GM12873 (cell line): ENCODE results near the gene HINFP.

Experiments
- TF ChIP-seq, protein P1 (sequence below): IDR thresholded peaks from 2 replicates; pipeline ENCODE4 v1.5.1; 2012; ENCODE audit warnings: low read depth, mild to moderate bottlenecking, moderate library complexity, low read length, control low read depth; ENCODE audit not compliant: insufficient read depth; ENCODE audit errors: missing control alignments

Gene HINFP

DNA sequence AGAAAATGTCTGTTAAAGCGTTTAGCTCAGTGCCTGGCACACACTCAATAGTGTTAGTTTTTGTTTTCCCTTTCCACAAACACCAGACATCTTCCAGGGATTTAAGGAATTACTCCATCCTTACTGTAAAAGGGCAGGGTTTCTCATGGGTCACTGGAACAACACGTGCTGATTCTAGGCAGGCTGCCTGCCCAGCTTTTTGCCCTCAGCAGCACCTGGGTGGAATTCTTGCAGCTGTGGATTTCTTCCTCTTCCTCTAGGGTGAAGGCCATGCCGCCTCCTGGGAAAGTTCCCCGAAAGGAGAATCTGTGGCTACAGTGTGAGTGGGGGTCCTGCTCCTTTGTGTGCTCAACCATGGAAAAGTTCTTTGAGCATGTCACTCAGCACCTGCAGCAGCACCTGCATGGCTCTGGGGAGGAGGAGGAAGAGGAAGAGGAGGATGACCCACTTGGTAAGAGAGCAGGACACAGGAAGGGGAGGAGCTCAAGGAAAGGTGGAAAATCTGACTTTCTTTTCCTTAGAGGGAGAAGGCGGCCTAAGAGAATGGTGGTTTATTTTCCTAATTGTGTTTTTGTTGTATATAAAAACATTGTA lies 5.4 kb downstream of the HINFP start:
- TF ChIP-seq, protein P1, sequence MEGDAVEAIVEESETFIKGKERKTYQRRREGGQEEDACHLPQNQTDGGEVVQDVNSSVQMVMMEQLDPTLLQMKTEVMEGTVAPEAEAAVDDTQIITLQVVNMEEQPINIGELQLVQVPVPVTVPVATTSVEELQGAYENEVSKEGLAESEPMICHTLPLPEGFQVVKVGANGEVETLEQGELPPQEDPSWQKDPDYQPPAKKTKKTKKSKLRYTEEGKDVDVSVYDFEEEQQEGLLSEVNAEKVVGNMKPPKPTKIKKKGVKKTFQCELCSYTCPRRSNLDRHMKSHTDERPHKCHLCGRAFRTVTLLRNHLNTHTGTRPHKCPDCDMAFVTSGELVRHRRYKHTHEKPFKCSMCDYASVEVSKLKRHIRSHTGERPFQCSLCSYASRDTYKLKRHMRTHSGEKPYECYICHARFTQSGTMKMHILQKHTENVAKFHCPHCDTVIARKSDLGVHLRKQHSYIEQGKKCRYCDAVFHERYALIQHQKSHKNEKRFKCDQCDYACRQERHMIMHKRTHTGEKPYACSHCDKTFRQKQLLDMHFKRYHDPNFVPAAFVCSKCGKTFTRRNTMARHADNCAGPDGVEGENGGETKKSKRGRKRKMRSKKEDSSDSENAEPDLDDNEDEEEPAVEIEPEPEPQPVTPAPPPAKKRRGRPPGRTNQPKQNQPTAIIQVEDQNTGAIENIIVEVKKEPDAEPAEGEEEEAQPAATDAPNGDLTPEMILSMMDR = no peak

GRCh38 chr11:119130662-119131061 lies 9.3 kb downstream of the HINFP start:
- TF ChIP-seq, protein P1 = no peak

- TF ChIP-seq, protein P1 = peak; percentile 73
These were observed 13.1 kb downstream of the HINFP start for GRCh38 chr11:119134389-119134978.

DNA sequence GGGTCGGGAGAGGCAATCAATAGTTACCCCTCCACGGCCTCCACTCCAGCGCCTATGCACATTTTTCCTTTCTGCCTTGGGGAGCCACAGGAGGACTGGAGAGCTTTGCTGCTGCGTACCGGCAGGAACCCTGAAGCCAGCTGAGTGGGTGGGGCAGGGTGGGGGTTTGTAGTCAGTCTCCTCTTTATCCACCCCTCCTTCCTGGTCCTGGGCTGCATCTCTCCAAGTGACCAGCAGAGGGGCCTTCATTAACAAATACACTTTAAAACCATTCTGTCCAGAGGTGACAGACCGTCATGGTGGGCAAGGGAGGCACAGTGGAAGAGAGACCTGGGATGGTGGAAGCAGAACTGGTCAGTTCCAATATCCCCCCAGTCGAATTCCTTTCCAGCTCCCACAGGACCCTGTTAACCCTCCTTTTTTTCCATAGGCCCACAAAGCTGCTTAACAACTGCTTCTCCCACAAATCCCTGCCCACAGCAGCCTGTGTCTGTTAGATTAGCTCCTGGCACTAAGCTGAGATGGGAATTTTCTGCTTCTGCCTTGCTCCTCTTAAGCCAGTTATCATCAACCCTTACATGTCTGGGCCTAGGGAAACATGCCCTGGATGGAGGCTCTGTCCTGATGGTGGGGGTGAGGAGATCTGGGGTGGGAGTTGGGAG lies 23.6 kb downstream of the HINFP start:
- TF ChIP-seq, protein P1 = peak; percentile 66

DNA sequence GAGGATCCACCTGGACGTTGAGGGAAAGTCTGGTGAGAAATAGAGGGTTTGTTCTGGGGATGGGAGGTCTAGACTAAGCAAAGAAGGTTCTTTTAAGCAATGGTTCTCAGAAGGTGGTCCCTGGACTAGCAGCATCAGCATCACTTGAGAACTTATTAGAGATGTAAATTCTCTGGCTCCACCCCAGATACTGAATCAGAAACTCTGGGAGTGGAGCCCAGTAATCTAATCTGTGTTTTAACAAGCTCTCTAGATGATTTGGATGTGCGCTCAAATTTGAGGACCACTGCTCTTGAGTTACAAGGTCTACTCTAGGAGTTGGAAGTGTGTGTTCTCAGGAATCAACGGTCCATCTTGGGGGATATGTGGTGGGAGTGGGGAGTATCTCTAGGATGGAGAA lies 24.2 kb downstream of the HINFP start:
- TF ChIP-seq, protein P1 = no peak

- TF ChIP-seq, protein P1 = no peak
These were observed 26.4 kb downstream of the HINFP start for GRCh38 chr11:119147604-119148333.

GRCh38 chr11:119148720-119149017 lies 27.3 kb downstream of the HINFP start:
- TF ChIP-seq, protein P1 = no peak
